HL-60 (cell line): Measurements from ENCODE around the gene KIFC3.

Experiments
- DNase-seq, 2 experiments: peaks; one replicate each; pipeline ENCODE4 v3.0.0-alpha.2; 2010 to 2020; ENCODE audit warnings: low read depth in 1 of 2, low spot score in 1 of 2
- H3K27ac ChIP-seq: fragments of 250-450 bp; sonication (Bioruptor Pico); replicated peaks from 2 replicates; pipeline ENCODE4 v1.5.1; 2020; ENCODE audit warnings: mild to moderate bottlenecking, moderate library complexity
- H3K27me3 ChIP-seq: fragments of 250-450 bp; sonication (Bioruptor Pico); 2 replicates; pipeline ENCODE4 v1.5.1; 2021; ENCODE audit warnings: mild to moderate bottlenecking, moderate library complexity; ENCODE audit not compliant: insufficient read depth, poor library complexity, severe bottlenecking
- H3K4me3 ChIP-seq: replicated peaks from 2 replicates; pipeline ENCODE4 v1.5.1; 2011; ENCODE audit warnings: mild to moderate bottlenecking, control low read depth, low read length; ENCODE audit not compliant: insufficient read depth
- CTCF ChIP-seq: IDR thresholded peaks from one replicate; pipeline ENCODE4 v1.5.1; 2011; ENCODE audit warnings: low read length, control low read depth, inconsistent platforms; ENCODE audit not compliant: insufficient read depth
- GABPA ChIP-seq: IDR thresholded peaks from 2 replicates; pipeline ENCODE4 v1.6.1; 2012; ENCODE audit warnings: low read depth
- POLR2AphosphoS5 ChIP-seq: IDR thresholded peaks from 2 replicates; pipeline ENCODE4 v1.6.1; 2012; ENCODE audit warnings: low read depth
- REST ChIP-seq: IDR thresholded peaks from 2 replicates; pipeline ENCODE4 v1.6.1; 2012; ENCODE audit warnings: low read depth; ENCODE audit not compliant: insufficient replicate concordance
- SPI1 ChIP-seq: IDR thresholded peaks from 2 replicates; pipeline ENCODE4 v1.6.1; 2012; ENCODE audit warnings: low read depth, mild to moderate bottlenecking, borderline replicate concordance

Gene KIFC3

GRCh38 chr16:57752203-57752580 lies 50.1 kb downstream of the KIFC3 start:
- DNase-seq: no peak
- Histone ChIP-seq H3K27ac (no peak overlapping the region), H3K4me3 (no peak overlapping the region), H3K27me3 (no peaks in the 10 kb centered on the region)
- no peak for TF ChIP-seq SPI1
- no peak for TF ChIP-seq POLR2AphosphoS5

- no peak overlapping the region for H3K27ac ChIP-seq
- no peaks in the 10 kb centered on the region for H3K27me3 ChIP-seq
- DNase-seq: no peak
- no peak overlapping the region for H3K4me3 ChIP-seq
- TF ChIP-seq CTCF: no peak
- no peak for TF ChIP-seq SPI1
- TF ChIP-seq POLR2AphosphoS5: no peak
- no peak for TF ChIP-seq GABPA
- TF ChIP-seq REST: no peak
Observed at GRCh38 chr16:57751539-57752202, 50.6 kb downstream of the KIFC3 start.

- no peak for DNase-seq
- TF ChIP-seq SPI1 (no peak), GABPA (no peak), REST (no peak), CTCF (no peak), POLR2AphosphoS5 (no peak)
- H3K27me3 ChIP-seq: no peaks in the 10 kb centered on the region
- no peak overlapping the region for H3K4me3 ChIP-seq
- H3K27ac ChIP-seq: no peak overlapping the region
Observed at GRCh38 chr16:57750796-57751538, 51.3 kb downstream of the KIFC3 start.

GRCh38 chr16:57749856-57750452 lies 52.3 kb downstream of the KIFC3 start:
- no peak overlapping the region for H3K4me3 ChIP-seq
- TF ChIP-seq POLR2AphosphoS5: no peak
- no peak for TF ChIP-seq GABPA
- no peak for TF ChIP-seq SPI1
- no peak for TF ChIP-seq CTCF
- TF ChIP-seq REST: no peak
- no peak for DNase-seq
- no peak overlapping the region for H3K27ac ChIP-seq
- H3K27me3 ChIP-seq: no peaks in the 10 kb centered on the region
